GM23338 (cell line): Measurements from ENCODE around the gene POMGNT1.

Experiments
- CREB1 ChIP-seq: fragments of 250-450 bp; sonication (Bioruptor Pico); IDR thresholded peaks from 2 replicates; pipeline ENCODE4 v1.5.0; 2020; ENCODE audit warnings: low read depth, mild to moderate bottlenecking, moderate library complexity
- CTCF ChIP-seq, 2 experiments: fragments of 200-600 bp in 1 of 2; sonication (generic) in 1 of 2; conservative IDR thresholded peaks; 2 replicates each; pipeline versions ENCODE4 v1.5.1 to v1.6.1; 2016 to 2017; ENCODE audit warnings: antibody characterized with exemption in 2 of 2, low read depth in 2 of 2, mild to moderate bottlenecking in 2 of 2, moderate library complexity in 1 of 2
- ETS1 ChIP-seq: IDR thresholded peaks from 2 replicates; pipeline ENCODE4 v1.6.1; 2016; ENCODE audit warnings: antibody characterized with exemption
- EZH2 ChIP-seq: fragments of 200-600 bp; sonication (generic); IDR thresholded peaks from one replicate; pipeline ENCODE4 v1.8.0; 2017; ENCODE audit warnings: antibody characterized with exemption, mild to moderate bottlenecking, low read depth; ENCODE audit not compliant: unreplicated experiment
- EZH2phosphoT487 ChIP-seq: fragments of 200-600 bp; sonication (generic); IDR thresholded peaks from one replicate; pipeline ENCODE4 v1.8.1; 2018; ENCODE audit warnings: antibody characterized with exemption; ENCODE audit not compliant: unreplicated experiment
- JUNB ChIP-seq: IDR thresholded peaks from one replicate; pipeline ENCODE4 v1.6.1; 2016; ENCODE audit warnings: antibody characterized with exemption; ENCODE audit not compliant: unreplicated experiment
- POLR2AphosphoS5 ChIP-seq: IDR thresholded peaks from 2 replicates; pipeline ENCODE4 v1.6.1; 2016; ENCODE audit warnings: antibody characterized with exemption, low read depth
- REST ChIP-seq: IDR thresholded peaks from one replicate; pipeline ENCODE4 v1.6.1; 2018; ENCODE audit warnings: antibody characterized with exemption; ENCODE audit not compliant: unreplicated experiment
- STAT1 ChIP-seq: IDR thresholded peaks from one replicate; pipeline ENCODE4 v1.6.1; 2016; ENCODE audit warnings: antibody characterized with exemption; ENCODE audit not compliant: unreplicated experiment
- ZNF114 ChIP-seq: fragments of 250-450 bp; sonication (Bioruptor Pico); IDR thresholded peaks from 2 replicates; pipeline ENCODE4 v1.5.0; 2020; ENCODE audit warnings: mild to moderate bottlenecking, moderate library complexity
- ZNF331 ChIP-seq: fragments of 250-450 bp; sonication (Bioruptor Pico); IDR thresholded peaks from 2 replicates; pipeline ENCODE4 v1.5.0; 2020; ENCODE audit warnings: low read depth, mild to moderate bottlenecking, moderate library complexity
- ZNF462 ChIP-seq: fragments of 250-450 bp; sonication (Bioruptor Pico); IDR thresholded peaks from 2 replicates; pipeline ENCODE4 v1.5.0; 2020; ENCODE audit warnings: mild to moderate bottlenecking, moderate library complexity

- TF ChIP-seq CTCF (conservative IDR thresholded peaks at IDR 0.05; ENCODE audit: low read depth in 2 of 2) (no peak), ETS1 (no peak), EZH2phosphoT487 (no peak), REST (no peak), POLR2AphosphoS5 (no peak), EZH2 (no peak), CREB1 (CRISPR knock-in tag) (no peak), ZNF462 (CRISPR knock-in tag) (no peak), JUNB (no peak), ZNF114 (no peak), STAT1 (no peak), ZNF331 (CRISPR knock-in tag) (no peak)
Measured at GRCh38 chr1:46218443-46218842, 20.2 kb upstream of the POMGNT1 start.
